Suppressor macrophage treated with lipopolysaccharide for 1 hour (primary cell): ENCODE measurements around the gene CLK2.
"Not testable (repeated sequence)": the region's sequence is repeated elsewhere in the genome, so short reads cannot be mapped to it uniquely, and the experiment has no call there.

Experiments used
- DNase-seq, 3 donors: peaks; one replicate each; pipeline ENCODE4 v3.0.0-alpha.2; 2020 to 2022

The CLK2 gene

GRCh38 chr1:155261852-155262673 is 11.2 kb downstream of the CLK2 start, which contains the start of gene SCAMP3:
Gene SCAMP3, minus strand, starts transcription at chr1:155262360. Its CDS starts 209 bp downstream, at chr1:155262151.
- DNase-seq: peak; percentile 98 to 99 (median 99)

GRCh38 chr1:155261493-155261851 is 11.8 kb downstream of the CLK2 start:
- peak; percentile 42 to 56 (median 46) for DNase-seq

- DNase-seq: no peak
Measured at GRCh38 chr1:155260276-155260675, 13.0 kb downstream of the CLK2 start.

- no peak for DNase-seq
Measured at GRCh38 chr1:155256058-155256852, 17.0 kb downstream of the CLK2 start.

GRCh38 chr1:155255243-155256007 is 17.9 kb downstream of the CLK2 start, which contains the start of gene ENTREP3:
Gene ENTREP3, minus strand, starts transcription at chr1:155255483. Its CDS starts 606 bp downstream, at chr1:155254877.
- peak; percentile 79 to 91 (median 81) for DNase-seq

GRCh38 chr1:155254714-155255242 is 18.5 kb downstream of the CLK2 start:
- no peak for DNase-seq

- no peak for DNase-seq
Measured at GRCh38 chr1:155254228-155254713, 19.0 kb downstream of the CLK2 start.

- no peak for DNase-seq
Measured at GRCh38 chr1:155253797-155254196, 19.5 kb downstream of the CLK2 start.

GRCh38 chr1:155253208-155253607 is 20.1 kb downstream of the CLK2 start:
- no peak for DNase-seq

- DNase-seq: no peak
Measured at GRCh38 chr1:155251566-155251965, 21.7 kb downstream of the CLK2 start.

GRCh38 chr1:155250633-155251449 is 22.5 kb downstream of the CLK2 start:
- peak; percentile 95 to 98 (median 97) for DNase-seq

GRCh38 chr1:155250246-155250632 is 23.1 kb downstream of the CLK2 start:
- no peak for DNase-seq

- no peak for DNase-seq
Measured at GRCh38 chr1:155247667-155248553, 25.4 kb downstream of the CLK2 start.

GRCh38 chr1:155246796-155247195 is 26.5 kb downstream of the CLK2 start:
- DNase-seq: not testable (repeated sequence)

GRCh38 chr1:155245163-155245524 is 28.2 kb downstream of the CLK2 start:
- no peak for DNase-seq

- DNase-seq: peak; percentile 94 to 97 (median 96)
Measured at GRCh38 chr1:155244368-155245162, 28.7 kb downstream of the CLK2 start.

GRCh38 chr1:155242805-155243358 is 30.4 kb downstream of the CLK2 start:
- no peak for DNase-seq

- DNase-seq: peak; percentile 72 to 85 (median 76)
Measured at GRCh38 chr1:155241841-155242264, 31.5 kb downstream of the CLK2 start.

- peak; percentile 84 to 91 (median 89) for DNase-seq
Measured at GRCh38 chr1:155241069-155241679, 32.1 kb downstream of the CLK2 start.
